Measurements from ENCODE around the gene CDCP2.
"Not testable (repeated sequence)": the region's sequence is repeated elsewhere in the genome, so short reads cannot be mapped to it uniquely, and the experiment has no call there.

Gene CDCP2

GRCh38 chr1:54112705-54113368, 40.0 kb downstream of the CDCP2 start:
- FAIRE-seq, result no peak

- no peak for FAIRE-seq
Observed at GRCh38 chr1:54112027-54112426, 40.8 kb downstream of the CDCP2 start.

GRCh38 chr1:54111624-54112023, 41.2 kb downstream of the CDCP2 start:
- no peak for FAIRE-seq

GRCh38 chr1:54110996-54111395, 41.8 kb downstream of the CDCP2 start:
- no peak for FAIRE-seq

- FAIRE-seq, result no peak
Observed at GRCh38 chr1:54109129-54110090, 43.4 kb downstream of the CDCP2 start.

GRCh38 chr1:54108156-54108555, 44.6 kb downstream of the CDCP2 start:
- FAIRE-seq, result no peak

- no peak for FAIRE-seq
Observed at GRCh38 chr1:54107131-54107530, 45.7 kb downstream of the CDCP2 start.

- FAIRE-seq, result no peak
Observed at GRCh38 chr1:54105736-54106269, 47.0 kb downstream of the CDCP2 start.

GRCh38 chr1:54105080-54105479, 47.7 kb downstream of the CDCP2 start:
- no peak for FAIRE-seq

- FAIRE-seq, result not testable (repeated sequence)
Observed at GRCh38 chr1:54104613-54105012, 48.2 kb downstream of the CDCP2 start.

- FAIRE-seq, result no peak
Observed at GRCh38 chr1:54103414-54103813, 49.4 kb downstream of the CDCP2 start.

- no peak for FAIRE-seq
Observed at GRCh38 chr1:54100500-54100899, 52.3 kb downstream of the CDCP2 start.

- FAIRE-seq, result no peak
Observed at GRCh38 chr1:54099061-54099610, 53.7 kb downstream of the CDCP2 start.

GRCh38 chr1:54096877-54097240, 55.9 kb downstream of the CDCP2 start:
- no peak for FAIRE-seq

GRCh38 chr1:54096227-54096876, 56.4 kb downstream of the CDCP2 start:
- no peak for FAIRE-seq

- FAIRE-seq, result no peak
Observed at GRCh38 chr1:54095546-54096226, 57.1 kb downstream of the CDCP2 start.

GRCh38 chr1:54094730-54095105, 58.1 kb downstream of the CDCP2 start:
- not testable (repeated sequence) for FAIRE-seq

- FAIRE-seq, result no peak
Observed at GRCh38 chr1:54094001-54094729, 58.6 kb downstream of the CDCP2 start.

- no peak for FAIRE-seq
Observed at GRCh38 chr1:54091666-54092065, 61.1 kb downstream of the CDCP2 start.

- no peak for FAIRE-seq
Observed at GRCh38 chr1:54088385-54088784, 64.4 kb downstream of the CDCP2 start.

GRCh38 chr1:54086754-54087153, 66.0 kb downstream of the CDCP2 start:
- FAIRE-seq, result no peak

- FAIRE-seq, result no peak
Observed at GRCh38 chr1:54084794-54085193, 68.0 kb downstream of the CDCP2 start.
